GM15510 (cell line): Measurements from ENCODE around the gene RAB29.

Experiments used
- POLR2A ChIP-seq: IDR thresholded peaks from 3 replicates; pipeline ENCODE4 v1.6.1; 2011; ENCODE audit warnings: borderline replicate concordance; ENCODE audit not compliant: insufficient read length; ENCODE audit errors: extremely low read depth

The RAB29 gene, protein sequence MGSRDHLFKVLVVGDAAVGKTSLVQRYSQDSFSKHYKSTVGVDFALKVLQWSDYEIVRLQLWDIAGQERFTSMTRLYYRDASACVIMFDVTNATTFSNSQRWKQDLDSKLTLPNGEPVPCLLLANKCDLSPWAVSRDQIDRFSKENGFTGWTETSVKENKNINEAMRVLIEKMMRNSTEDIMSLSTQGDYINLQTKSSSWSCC

DNA sequence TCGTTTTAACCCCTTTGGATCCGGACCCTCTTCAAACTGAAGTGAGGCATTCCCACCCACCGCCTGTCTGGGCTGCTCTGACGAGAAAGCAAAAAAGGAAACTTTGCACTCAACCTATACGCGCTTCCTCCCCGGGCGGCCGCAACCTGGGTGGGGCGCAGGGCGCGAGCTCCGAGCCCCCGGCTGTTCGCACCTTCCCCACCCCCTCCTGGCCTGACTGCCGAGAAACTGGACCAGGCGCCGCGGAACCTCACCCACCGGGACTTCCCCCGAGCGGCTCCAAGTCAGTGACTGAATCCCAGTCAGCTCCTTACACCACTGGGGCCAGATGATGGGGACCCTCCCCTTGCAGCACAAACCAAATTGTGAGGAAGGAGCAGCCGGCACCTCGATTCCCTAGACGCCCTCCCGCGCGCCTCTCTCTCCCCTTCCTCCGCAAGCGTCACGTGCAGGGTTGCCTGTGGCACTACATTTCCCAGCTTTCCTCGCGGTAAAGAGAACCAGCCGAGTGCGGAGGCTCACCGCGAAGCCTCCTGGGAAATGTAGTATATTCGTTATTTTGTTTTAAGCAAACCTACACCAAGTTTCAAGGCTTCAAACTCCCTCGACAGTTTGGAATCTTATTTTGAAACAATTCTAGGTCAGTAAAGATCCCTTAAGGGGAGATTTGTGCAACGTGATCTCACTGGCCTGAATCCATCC, at the start of gene RAB29:
RAB29 (minus strand) TSS at position 468 of the 702 bp plus-strand sequence. CDS start 526 bp downstream, outside the sequence.
- TF ChIP-seq POLR2A, result peak; percentile 24

DNA sequence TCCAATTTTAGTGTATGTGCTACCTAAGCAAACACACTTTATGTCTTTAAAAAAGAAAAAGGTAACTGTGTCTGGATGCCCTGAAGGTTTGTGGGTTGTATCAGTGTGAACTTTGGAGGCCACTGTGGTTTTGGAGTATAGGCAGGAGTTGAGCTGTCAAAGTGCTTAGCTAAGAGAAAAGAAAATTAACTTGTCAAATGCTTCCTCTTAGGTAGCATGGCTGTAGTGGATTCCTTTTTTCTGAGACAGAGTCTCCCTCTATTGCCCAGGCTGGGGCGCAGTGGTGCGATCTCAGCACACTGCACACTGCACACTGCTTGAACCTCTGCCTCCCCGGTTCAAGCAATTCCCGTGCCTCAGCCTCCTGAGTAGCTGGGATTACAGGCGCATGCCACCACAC, 48.9 kb upstream of the RAB29 start:
- no peak for TF ChIP-seq POLR2A

DNA sequence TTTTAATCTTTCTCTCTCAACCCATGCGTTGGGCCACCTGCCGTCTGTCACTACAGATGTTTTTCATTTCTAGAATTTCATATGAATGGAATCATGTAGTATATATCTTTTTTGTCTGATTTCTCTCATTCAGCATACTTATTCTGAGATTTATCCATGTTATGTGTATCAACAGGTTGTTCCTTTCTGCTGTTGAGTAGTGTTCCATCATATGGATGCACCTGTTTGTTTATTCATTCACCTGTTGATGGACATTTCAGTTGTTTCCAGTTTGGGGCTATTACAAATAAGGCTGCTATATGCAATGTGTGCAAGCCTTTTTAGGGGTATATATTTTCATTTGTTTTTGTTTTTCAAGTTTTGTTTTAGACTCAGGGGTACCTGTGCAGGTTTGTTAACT, 47.1 kb upstream of the RAB29 start:
- TF ChIP-seq POLR2A, result no peak

DNA sequence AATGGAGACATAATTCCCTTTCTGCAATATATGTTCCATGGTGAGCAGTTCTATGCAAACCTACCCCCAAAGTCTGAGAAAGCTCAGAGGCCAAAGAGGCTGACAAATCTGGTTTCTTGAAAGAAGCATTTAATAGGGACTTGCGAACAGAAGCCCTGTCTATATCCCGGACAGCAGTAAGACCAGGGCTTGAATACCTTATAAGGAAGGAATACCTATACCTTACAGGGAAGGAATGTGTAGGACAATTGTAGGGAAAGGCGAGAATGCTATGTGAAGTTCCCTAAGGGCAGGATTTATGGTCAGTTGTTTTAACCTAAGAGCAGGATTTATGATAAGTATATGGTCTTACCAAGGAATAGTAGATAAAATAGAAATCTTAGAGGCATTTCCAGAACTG, 42.7 kb upstream of the RAB29 start:
- no peak for TF ChIP-seq POLR2A

DNA sequence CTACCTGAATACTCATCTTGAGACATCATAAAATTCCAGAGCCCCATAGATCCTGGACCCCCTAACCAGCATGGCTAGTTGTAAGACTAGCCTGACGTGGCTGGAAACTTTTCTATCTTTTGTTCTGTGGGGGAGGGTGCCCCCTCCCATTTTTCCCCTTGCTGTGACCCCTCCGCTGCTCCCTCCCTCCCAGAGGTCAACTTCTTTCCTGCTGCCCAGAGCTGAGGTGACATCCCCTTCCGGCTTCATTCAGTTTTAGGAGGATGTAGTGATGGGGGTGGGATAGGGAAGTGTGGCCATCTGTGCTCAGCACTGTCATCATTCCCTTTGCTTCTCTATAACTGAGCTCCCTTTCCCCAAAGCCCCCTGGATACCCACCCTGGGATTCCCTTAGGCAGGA, 42.1 kb upstream of the RAB29 start:
- TF ChIP-seq POLR2A, result no peak

DNA sequence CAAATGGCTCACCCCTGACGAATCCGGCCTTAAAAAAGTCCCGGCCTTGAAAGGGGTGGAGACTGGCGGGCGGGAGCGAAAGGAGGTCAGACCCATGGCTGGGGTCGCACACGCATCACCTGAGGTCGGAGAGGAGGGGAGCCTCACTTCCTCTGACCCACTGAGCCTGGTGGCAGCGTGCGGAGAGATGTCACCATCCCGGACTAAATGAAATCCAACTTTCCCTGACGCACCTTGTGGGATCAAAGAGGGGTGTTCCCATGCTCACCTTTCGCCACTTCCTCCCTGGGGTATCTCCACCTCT, 38.4 kb upstream of the RAB29 start:
- no peak for TF ChIP-seq POLR2A

DNA sequence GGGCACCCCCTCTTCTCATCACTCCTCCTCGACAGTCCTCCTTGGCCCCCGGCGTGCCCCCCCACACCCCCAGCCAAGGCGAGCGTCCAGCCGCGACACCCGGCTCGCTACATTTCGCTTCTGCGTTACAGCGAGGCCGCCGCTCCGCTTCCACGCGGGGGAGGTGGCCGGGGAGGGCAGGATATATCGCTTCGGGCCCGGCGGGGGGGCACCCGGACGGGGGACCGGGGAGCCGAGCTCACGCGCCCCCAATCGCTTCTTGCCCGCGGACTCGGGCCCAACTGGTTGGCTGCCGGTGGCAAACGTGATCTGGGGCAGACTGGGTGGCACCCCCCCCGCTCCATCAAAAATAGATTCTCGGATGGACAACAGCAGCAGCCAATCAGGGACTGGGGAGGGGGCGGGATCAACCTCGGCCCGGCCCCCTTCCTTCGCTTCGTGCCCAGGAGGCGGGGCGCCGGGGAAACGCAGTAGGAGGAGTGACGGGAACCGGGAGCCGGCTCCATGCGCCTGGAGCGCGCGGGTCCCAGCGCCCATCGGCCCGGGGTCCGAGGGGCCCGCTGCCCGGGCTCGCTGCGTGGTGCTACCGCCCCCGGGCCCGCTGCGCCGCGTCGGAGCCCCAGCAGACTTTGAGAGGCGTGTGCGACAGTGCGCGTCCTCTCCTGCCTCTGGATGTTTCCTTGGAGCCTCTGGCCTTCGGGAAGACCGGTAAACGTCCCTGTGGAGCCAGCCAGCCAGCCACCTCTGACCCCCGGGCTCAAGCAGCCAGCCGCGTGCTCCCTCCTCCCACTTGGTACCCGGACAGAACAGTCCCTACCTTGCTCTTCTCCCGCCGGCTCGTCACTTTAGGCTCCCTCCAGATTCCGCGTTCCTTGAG, 37.8 kb upstream of the RAB29 start, which contains the start of gene SLC41A1:
SLC41A1 (minus strand) TSS at position 321 of the 877 bp plus-strand sequence. CDS start 2,757 bp downstream, outside the sequence.
- TF ChIP-seq POLR2A, result peak; percentile 51

DNA sequence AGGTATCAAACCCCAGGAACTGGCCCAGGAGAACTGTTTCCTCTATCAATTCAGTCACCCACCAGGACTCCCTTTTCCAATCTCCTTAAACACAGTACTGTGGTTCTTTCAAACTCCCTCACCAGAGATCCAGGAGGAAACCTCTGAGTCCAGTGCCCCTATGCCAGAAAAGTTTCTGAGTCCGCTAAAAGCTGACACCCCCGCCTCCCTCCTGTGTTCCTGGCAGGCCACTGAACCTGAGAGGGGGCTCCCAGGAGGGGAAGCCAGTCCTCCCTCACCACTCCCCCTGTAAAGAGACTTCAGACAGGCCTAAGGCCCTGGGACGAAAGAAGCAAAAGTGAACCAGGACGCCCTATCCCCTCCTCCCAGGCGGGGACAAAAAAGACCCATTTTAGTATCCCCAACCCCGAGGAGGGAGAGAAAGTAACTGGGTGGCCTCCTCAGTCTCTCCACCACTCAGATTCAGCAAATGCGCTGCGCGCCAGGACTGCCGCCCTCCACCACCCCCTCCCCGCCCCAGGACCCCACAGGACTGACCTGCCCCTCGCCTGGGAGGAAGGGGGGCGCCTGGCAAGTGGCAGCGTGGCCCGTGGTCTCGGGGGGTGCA, 37.1 kb upstream of the RAB29 start:
- no peak for TF ChIP-seq POLR2A

DNA sequence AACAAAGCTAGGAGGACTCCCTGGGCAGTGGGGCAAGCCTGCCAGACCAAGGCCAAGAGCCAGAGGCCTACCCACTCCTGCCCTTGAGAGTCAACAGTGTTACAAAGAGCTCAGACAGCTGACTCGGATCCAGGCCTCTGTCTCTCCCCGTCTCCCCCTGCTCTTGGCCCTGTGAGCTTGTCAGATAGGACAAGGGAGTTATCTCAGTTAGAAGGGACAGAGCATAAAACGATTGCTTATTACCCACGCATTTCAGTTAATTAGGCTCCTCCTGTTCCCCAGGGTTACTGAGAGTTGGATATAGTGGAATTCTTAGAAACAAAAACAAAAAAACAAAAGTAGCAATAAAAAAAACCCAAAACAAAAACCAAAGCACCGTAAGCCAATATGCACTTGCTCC, 36.4 kb upstream of the RAB29 start:
- TF ChIP-seq POLR2A, result no peak

DNA sequence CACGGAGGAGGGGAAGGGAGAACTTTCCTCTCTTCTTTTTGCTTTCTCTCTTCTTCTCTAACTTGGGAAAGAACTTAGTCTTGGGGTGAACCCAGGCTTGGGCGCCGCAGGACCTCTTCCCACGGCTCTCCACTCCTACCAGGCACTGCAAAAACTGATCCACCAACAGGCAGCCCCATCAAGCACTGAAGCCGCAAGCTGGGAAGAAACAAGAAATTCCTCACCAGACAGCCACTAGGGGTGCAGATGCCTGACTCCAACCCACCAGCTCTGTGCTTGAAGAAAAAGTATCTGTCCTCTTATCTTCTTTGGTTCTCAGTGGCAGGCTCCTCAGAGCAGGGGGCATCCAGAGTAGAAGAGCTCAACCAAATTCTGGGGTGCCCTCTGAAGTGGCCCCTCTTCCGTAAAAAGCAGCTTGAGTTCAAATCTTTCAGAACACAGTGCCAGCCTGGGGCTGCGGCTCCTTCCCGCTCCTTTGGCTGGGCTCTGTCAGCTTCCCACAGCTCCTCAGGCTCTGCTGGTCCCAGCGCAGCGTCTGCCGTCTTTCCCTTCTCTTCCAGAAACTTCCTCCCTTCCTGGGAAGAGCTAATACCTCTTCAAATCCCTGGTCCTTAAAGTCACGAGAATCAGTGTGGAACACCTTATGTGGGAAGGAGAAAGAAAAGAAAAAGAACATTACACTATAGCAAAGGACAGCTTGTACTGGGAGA, 35.3 kb upstream of the RAB29 start:
- no peak for TF ChIP-seq POLR2A

DNA sequence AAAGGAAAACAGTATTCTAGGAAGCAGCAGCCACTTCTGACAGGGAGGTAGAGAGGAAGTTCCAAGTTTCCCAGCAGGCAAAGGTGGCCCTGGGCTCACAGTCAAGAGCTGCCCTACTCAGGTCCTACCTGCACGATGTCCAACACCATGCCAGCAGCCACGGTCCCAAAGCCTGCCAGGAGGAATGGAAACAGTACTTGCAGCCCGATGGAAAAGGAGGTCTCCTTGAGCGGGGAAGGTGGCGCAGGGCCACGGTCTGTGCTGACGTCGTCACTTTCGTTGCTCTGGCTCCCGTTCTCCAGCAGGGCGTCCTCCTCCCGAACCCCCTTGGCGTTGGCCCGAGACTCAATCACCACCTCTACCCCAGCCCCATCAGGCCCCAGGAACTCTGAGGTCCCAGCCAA, 34.7 kb upstream of the RAB29 start:
- TF ChIP-seq POLR2A, result no peak

DNA sequence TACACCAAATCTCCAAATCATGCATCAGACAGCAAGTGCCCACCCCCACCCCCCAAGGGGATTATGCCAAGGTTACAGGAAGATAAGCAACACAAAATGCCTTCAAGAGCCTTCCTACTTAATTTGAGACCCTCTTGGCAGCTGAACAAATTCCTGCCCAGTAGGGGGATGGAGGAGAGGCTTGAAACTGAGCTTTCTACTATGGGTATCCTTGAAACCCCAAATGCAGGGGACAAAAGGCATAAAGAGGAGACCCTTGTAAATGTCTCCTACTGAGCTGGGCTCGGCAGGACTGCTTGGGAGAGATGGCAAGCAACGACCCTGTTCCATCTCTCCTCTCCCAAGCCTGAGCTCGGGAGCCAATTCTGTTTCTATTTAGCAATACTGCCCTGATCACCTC, 34.2 kb upstream of the RAB29 start:
- TF ChIP-seq POLR2A, result no peak

DNA sequence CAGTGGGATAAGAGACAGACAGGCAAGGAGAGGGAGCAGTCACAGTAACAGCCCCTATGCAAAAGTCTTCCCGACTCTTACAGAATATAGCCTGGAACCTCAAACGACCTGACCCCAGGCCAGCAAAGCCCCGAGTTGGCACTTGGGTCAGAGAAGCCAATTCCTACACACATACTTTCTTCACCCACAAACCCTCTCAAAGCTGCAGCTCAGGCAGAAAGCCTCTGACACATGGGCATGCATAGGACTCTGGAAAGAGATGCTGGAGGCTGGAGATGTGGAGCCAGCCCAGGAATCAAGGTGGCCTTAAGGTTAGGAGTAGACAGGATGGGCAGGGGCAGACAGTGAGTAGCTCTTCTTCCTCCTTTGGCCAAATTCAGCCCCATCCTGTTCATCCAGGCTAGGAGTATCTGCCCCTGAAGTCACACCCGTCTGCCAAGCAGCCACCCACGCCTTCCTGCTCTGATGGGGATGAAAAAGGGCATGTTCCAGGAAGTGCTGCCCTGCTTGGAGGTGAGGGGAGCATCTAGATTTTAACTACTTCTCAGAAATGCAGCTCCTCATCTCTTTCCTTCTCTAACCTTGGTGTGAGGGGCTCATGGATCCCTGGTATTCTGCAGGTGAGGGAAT, 29.9 kb upstream of the RAB29 start:
- TF ChIP-seq POLR2A, result no peak

DNA sequence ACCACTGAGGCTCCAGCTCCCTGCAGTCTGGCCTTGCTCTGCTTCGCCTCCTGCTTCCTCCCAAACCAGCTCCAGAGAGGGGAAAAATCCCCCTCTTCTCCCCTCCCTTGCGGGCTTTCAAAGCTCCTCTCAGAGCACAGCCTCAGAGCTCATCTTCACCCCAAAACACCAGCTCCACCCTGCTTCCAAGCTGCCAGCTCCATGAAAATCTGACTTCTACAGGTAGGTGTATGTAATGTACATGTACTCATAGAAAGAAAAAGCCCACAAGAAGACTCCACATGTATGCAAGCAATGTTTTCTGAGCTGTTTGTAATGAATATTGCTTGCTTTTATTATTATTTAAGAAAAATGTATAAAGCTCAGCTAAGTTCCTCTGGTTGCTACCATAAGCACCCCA, 29.3 kb upstream of the RAB29 start:
- TF ChIP-seq POLR2A, result no peak
